ENCODE measurements around the gene RNASEH1.

RNASEH1 gene

DNA sequence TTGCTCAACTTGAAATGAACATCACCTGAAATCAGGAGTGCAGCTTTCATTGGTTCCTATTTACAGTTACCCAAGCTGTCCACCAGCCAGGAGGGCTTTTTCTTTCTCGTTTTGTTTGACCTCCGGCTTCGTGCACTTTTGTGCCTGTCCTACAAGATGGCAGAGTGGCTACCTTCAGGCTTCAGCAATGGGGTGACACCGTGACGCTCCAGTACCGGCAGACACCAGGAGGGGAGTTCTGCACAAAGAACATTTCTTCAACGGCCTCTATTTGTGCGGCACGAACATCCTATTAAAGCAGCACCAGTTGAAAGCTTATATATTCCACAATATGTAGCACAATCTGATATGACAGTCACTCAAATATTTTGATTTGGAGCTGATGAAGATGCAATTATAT is 18.3 kb downstream of the RNASEH1 start:
- H3K4me3 ChIP-seq (replicated peaks; ENCODE audit: insufficient read depth, low read length), result no peak overlapping the region
- no peak overlapping the region for H3K27ac ChIP-seq (replicated peaks)
- no peak for TF ChIP-seq REST (IDR thresholded peaks at IDR 0.05; ENCODE audit: insufficient replicate concordance, low read depth)
- TF ChIP-seq SPI1 (IDR thresholded peaks at IDR 0.05; ENCODE audit: borderline replicate concordance, low read depth), result no peak
- no peak for TF ChIP-seq CTCF (IDR thresholded peaks at IDR 0.05; ENCODE audit: insufficient read depth, low read length)
- no peak for TF ChIP-seq POLR2AphosphoS5 (IDR thresholded peaks at IDR 0.05; ENCODE audit: low read depth)
- TF ChIP-seq GABPA (IDR thresholded peaks at IDR 0.05; ENCODE audit: low read depth), result no peak
- no peaks in the 10 kb centered on the region for H3K27me3 ChIP-seq (ENCODE audit: insufficient read depth, poor library complexity, severe bottlenecking)
- no peak for DNase-seq (ENCODE audit: low read depth in 1 of 2, low spot score in 1 of 2)

GRCh38 chr2:3536682-3537632 is 21.2 kb downstream of the RNASEH1 start:
- DNase-seq (ENCODE audit: low read depth in 1 of 2, low spot score in 1 of 2), result no peak
- no peak overlapping the region for H3K27ac ChIP-seq (replicated peaks)
- no peaks in the 10 kb centered on the region for H3K27me3 ChIP-seq (ENCODE audit: insufficient read depth, poor library complexity, severe bottlenecking)
- no peak for TF ChIP-seq CTCF (IDR thresholded peaks at IDR 0.05; ENCODE audit: insufficient read depth, low read length)
- no peak for TF ChIP-seq SPI1 (IDR thresholded peaks at IDR 0.05; ENCODE audit: borderline replicate concordance, low read depth)
- TF ChIP-seq POLR2AphosphoS5 (IDR thresholded peaks at IDR 0.05; ENCODE audit: low read depth), result no peak
- TF ChIP-seq REST (IDR thresholded peaks at IDR 0.05; ENCODE audit: insufficient replicate concordance, low read depth), result no peak
- no peak for TF ChIP-seq GABPA (IDR thresholded peaks at IDR 0.05; ENCODE audit: low read depth)
- H3K4me3 ChIP-seq (replicated peaks; ENCODE audit: insufficient read depth, low read length), result no peak overlapping the region

DNA sequence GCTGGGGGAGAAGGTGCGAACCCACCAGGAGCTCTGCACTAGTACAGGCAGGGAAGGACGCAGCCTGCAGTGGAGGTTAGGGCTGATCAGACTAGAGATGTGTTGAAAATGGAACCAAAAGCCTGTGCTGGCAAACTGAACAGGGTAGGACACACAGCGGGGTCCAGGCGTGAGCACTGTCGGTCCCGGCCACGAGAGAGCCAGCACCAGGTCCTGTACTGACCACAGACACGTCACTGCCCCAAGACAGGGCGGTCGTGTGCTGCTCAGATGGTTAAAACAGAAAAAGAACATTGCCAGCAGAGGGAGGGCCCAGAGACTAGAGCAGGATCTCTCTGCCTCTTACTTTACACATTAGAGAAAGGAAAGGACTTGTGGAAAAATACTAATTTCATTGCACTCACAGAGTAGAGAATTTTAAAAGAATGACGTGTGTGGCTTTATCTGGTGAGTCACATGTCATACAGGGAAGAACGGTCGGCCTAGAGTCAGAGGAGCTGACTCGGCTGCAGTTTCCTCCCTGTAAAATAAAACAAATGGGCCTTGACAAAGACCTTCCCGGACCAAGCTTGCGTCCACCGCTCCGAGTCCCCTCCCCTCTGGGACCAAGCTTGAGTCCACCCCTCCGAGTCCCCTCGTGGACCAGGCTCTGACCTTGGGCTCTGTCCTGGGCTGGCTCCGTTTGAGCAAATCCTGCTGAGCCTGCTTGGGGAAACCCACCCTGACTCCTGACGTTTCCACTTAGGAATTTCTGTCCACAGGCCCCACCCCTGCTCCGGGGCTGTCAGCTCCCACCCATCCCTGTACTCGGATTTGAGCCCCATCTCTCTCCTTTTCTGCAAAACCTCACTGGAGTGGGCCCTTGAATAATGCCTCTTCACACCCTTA is 22.1 kb downstream of the RNASEH1 start:
- Histone ChIP-seq H3K4me3 (replicated peaks; ENCODE audit: insufficient read depth, low read length) (no peak overlapping the region), H3K27me3 (ENCODE audit: insufficient read depth, poor library complexity, severe bottlenecking) (no peaks in the 10 kb centered on the region), H3K27ac (replicated peaks) (no peak overlapping the region)
- DNase-seq (ENCODE audit: low read depth in 1 of 2, low spot score in 1 of 2), result no peak
- TF ChIP-seq GABPA (IDR thresholded peaks at IDR 0.05; ENCODE audit: low read depth) (no peak), REST (IDR thresholded peaks at IDR 0.05; ENCODE audit: insufficient replicate concordance, low read depth) (no peak), CTCF (IDR thresholded peaks at IDR 0.05; ENCODE audit: insufficient read depth, low read length) (no peak), SPI1 (IDR thresholded peaks at IDR 0.05; ENCODE audit: borderline replicate concordance, low read depth) (no peak), POLR2AphosphoS5 (IDR thresholded peaks at IDR 0.05; ENCODE audit: low read depth) (no peak)

Data from HL-60 (cell line).